ENCODE results near the gene SH3RF3. TPM values are rescaled to one million over a fixed set of nuclear protein-coding genes. Genes with fewer than 3 reads are reported as not detected.
A peak's percentile ranks its signal among the peaks of the same experiment; 100 is the strongest.

The SH3RF3 gene
- total RNA-seq, 1 experiment from 2014 or later = 0.34 TPM

- no peak overlapping the region for H3K4me2 ChIP-seq (ENCODE audit: low read depth, low read length, poor library complexity, severe bottlenecking)
- H3K4me3 ChIP-seq (ENCODE audit: low read length) = no peak overlapping the region
Observed at GRCh38 chr2:109123586-109124201, 5.3 kb upstream of the SH3RF3 start.

GRCh38 chr2:109124982-109125592 is 3.9 kb upstream of the SH3RF3 start:
- no peaks in the 10 kb centered on the region for H4K20me1 ChIP-seq (ENCODE audit: insufficient read depth, low read depth, low read length)
- H3K4me2 ChIP-seq (ENCODE audit: low read depth, low read length, poor library complexity, severe bottlenecking) = no peak overlapping the region
- peaks cover under 1% of the 10 kb centered on the region; the same call in 1 of the 2 replicates for H3K4me1 ChIP-seq (ENCODE audit: low read length)
- no peak for DNase-seq
- H3K4me3 ChIP-seq (ENCODE audit: low read length) = no peak overlapping the region
- H3K79me2 ChIP-seq (ENCODE audit: low read length) = no peaks in the 10 kb centered on the region
- H3K9ac ChIP-seq (ENCODE audit: low read length) = no peak overlapping the region
- H3K36me3 ChIP-seq (ENCODE audit: insufficient read depth, low read length) = no peaks in the 10 kb centered on the region
- H3K9me3 ChIP-seq (ENCODE audit: low read length) = no peaks in the 10 kb centered on the region
- H3K27me3 ChIP-seq (ENCODE audit: low read length) = no peaks in the 10 kb centered on the region
- no peak overlapping the region for H3K27ac ChIP-seq (ENCODE audit: low read length)
- no peaks in the 10 kb centered on the region for H3K9me2 ChIP-seq (replicated peaks; ENCODE audit: insufficient read depth, low read length)
- no peak overlapping the region for H2AFZ ChIP-seq (ENCODE audit: low read length)

More at GRCh38 chr2:109123586-109124201, 5.3 kb upstream of the SH3RF3 start:
- DNase-seq = no peak
- no peaks in the 10 kb centered on the region for H3K9me3 ChIP-seq (ENCODE audit: low read length)
- H3K9ac ChIP-seq (ENCODE audit: low read length) = no peak overlapping the region
- H3K27ac ChIP-seq (ENCODE audit: low read length) = no peak overlapping the region
- no peaks in the 10 kb centered on the region for H4K20me1 ChIP-seq (ENCODE audit: insufficient read depth, low read depth, low read length)
- H2AFZ ChIP-seq (ENCODE audit: low read length) = no peak overlapping the region
- no peaks in the 10 kb centered on the region for H3K27me3 ChIP-seq (ENCODE audit: low read length)
- H3K4me1 ChIP-seq (ENCODE audit: low read length) = no peaks in the 10 kb centered on the region
- no peaks in the 10 kb centered on the region for H3K36me3 ChIP-seq (ENCODE audit: insufficient read depth, low read length)
- no peaks in the 10 kb centered on the region for H3K79me2 ChIP-seq (ENCODE audit: low read length)
- no peaks in the 10 kb centered on the region for H3K9me2 ChIP-seq (replicated peaks; ENCODE audit: insufficient read depth, low read length)

- Histone ChIP-seq H3K27me3 (ENCODE audit: low read length) (no peaks in the 10 kb centered on the region), H3K4me3 (ENCODE audit: low read length) (no peak overlapping the region), H3K27ac (ENCODE audit: low read length) (no peak overlapping the region), H3K9me2 (replicated peaks; ENCODE audit: insufficient read depth, low read length) (no peaks in the 10 kb centered on the region), H3K79me2 (ENCODE audit: low read length) (no peaks in the 10 kb centered on the region), H3K36me3 (ENCODE audit: insufficient read depth, low read length) (no peaks in the 10 kb centered on the region), H3K9ac (ENCODE audit: low read length) (no peak overlapping the region), H3K4me1 (ENCODE audit: low read length) (peaks cover 8% of the 10 kb centered on the region), H2AFZ (ENCODE audit: low read length) (no peak overlapping the region), H4K20me1 (ENCODE audit: insufficient read depth, low read depth, low read length) (no peaks in the 10 kb centered on the region), H3K4me2 (ENCODE audit: low read depth, low read length, poor library complexity, severe bottlenecking) (no peak overlapping the region), H3K9me3 (ENCODE audit: low read length) (no peaks in the 10 kb centered on the region)
- no peak for DNase-seq
Observed at GRCh38 chr2:109125593-109126500, 3.2 kb upstream of the SH3RF3 start.

GRCh38 chr2:109126501-109126860 is 2.5 kb upstream of the SH3RF3 start:
- no peak overlapping the region for H3K4me3 ChIP-seq (ENCODE audit: low read length)
- no peak overlapping the region for H3K9ac ChIP-seq (ENCODE audit: low read length)
- no peak overlapping the region for H2AFZ ChIP-seq (ENCODE audit: low read length)
- H3K4me1 ChIP-seq (ENCODE audit: low read length) = peaks cover 11% of the 10 kb centered on the region
- H3K27ac ChIP-seq (ENCODE audit: low read length) = no peak overlapping the region
- DNase-seq = no peak
- no peaks in the 10 kb centered on the region for H3K36me3 ChIP-seq (ENCODE audit: insufficient read depth, low read length)
- H4K20me1 ChIP-seq (ENCODE audit: insufficient read depth, low read depth, low read length) = no peaks in the 10 kb centered on the region
- H3K9me3 ChIP-seq (ENCODE audit: low read length) = no peaks in the 10 kb centered on the region
- no peaks in the 10 kb centered on the region for H3K9me2 ChIP-seq (replicated peaks; ENCODE audit: insufficient read depth, low read length)
- H3K27me3 ChIP-seq (ENCODE audit: low read length) = no peaks in the 10 kb centered on the region
- no peak overlapping the region for H3K4me2 ChIP-seq (ENCODE audit: low read depth, low read length, poor library complexity, severe bottlenecking)
- H3K79me2 ChIP-seq (ENCODE audit: low read length) = no peaks in the 10 kb centered on the region

- Histone ChIP-seq H3K27ac (ENCODE audit: low read length) (no peak overlapping the region), H2AFZ (ENCODE audit: low read length) (no peak overlapping the region), H3K36me3 (ENCODE audit: insufficient read depth, low read length) (no peaks in the 10 kb centered on the region), H4K20me1 (ENCODE audit: insufficient read depth, low read depth, low read length) (no peaks in the 10 kb centered on the region), H3K4me3 (ENCODE audit: low read length) (no peak overlapping the region), H3K27me3 (ENCODE audit: low read length) (no peaks in the 10 kb centered on the region), H3K9ac (ENCODE audit: low read length) (no peak overlapping the region), H3K4me1 (ENCODE audit: low read length) (peaks cover 11% of the 10 kb centered on the region), H3K9me3 (ENCODE audit: low read length) (no peaks in the 10 kb centered on the region), H3K79me2 (ENCODE audit: low read length) (no peaks in the 10 kb centered on the region), H3K9me2 (replicated peaks; ENCODE audit: insufficient read depth, low read length) (no peaks in the 10 kb centered on the region), H3K4me2 (ENCODE audit: low read depth, low read length, poor library complexity, severe bottlenecking) (no peak overlapping the region)
- no peak for DNase-seq
Observed at GRCh38 chr2:109127556-109127955, 1.4 kb upstream of the SH3RF3 start.

- Histone ChIP-seq H3K27me3 (ENCODE audit: low read length) (no peaks in the 10 kb centered on the region), H3K4me1 (ENCODE audit: low read length) (peaks cover 11% of the 10 kb centered on the region), H4K20me1 (ENCODE audit: insufficient read depth, low read depth, low read length) (no peaks in the 10 kb centered on the region), H2AFZ (ENCODE audit: low read length) (no peak overlapping the region), H3K27ac (ENCODE audit: low read length) (no peak overlapping the region), H3K4me3 (ENCODE audit: low read length) (no peak overlapping the region), H3K4me2 (ENCODE audit: low read depth, low read length, poor library complexity, severe bottlenecking) (no peak overlapping the region), H3K9me2 (replicated peaks; ENCODE audit: insufficient read depth, low read length) (no peaks in the 10 kb centered on the region), H3K9ac (ENCODE audit: low read length) (no peak overlapping the region), H3K79me2 (ENCODE audit: low read length) (no peaks in the 10 kb centered on the region), H3K36me3 (ENCODE audit: insufficient read depth, low read length) (no peaks in the 10 kb centered on the region), H3K9me3 (ENCODE audit: low read length) (no peaks in the 10 kb centered on the region)
- DNase-seq = peak; percentile 72
Observed at GRCh38 chr2:109128048-109128615, 873 bp upstream of the SH3RF3 start.

- Histone ChIP-seq H2AFZ (ENCODE audit: low read length) (no peak overlapping the region), H3K36me3 (ENCODE audit: insufficient read depth, low read length) (no peaks in the 10 kb centered on the region), H3K79me2 (ENCODE audit: low read length) (no peaks in the 10 kb centered on the region), H3K4me2 (ENCODE audit: low read depth, low read length, poor library complexity, severe bottlenecking) (no peak overlapping the region), H4K20me1 (ENCODE audit: insufficient read depth, low read depth, low read length) (no peaks in the 10 kb centered on the region), H3K9ac (ENCODE audit: low read length) (no peak overlapping the region), H3K27me3 (ENCODE audit: low read length) (no peaks in the 10 kb centered on the region), H3K27ac (ENCODE audit: low read length) (no peak overlapping the region), H3K9me3 (ENCODE audit: low read length) (no peaks in the 10 kb centered on the region), H3K4me1 (ENCODE audit: low read length) (peaks cover 15% of the 10 kb centered on the region), H3K9me2 (replicated peaks; ENCODE audit: insufficient read depth, low read length) (no peaks in the 10 kb centered on the region), H3K4me3 (ENCODE audit: low read length) (no peak overlapping the region)
- DNase-seq = no peak
Observed at GRCh38 chr2:109129356-109129920, 433 bp downstream of the SH3RF3 start.
